NCI-H1417 (cell line): ENCODE measurements around the gene SOAT2.
"Not testable (repeated sequence)": the region's sequence is repeated elsewhere in the genome, so short reads cannot be mapped to it uniquely, and the experiment has no call there.

Experiments
- DNase-seq, 3 experiments: peaks; one replicate each; lab custom pipeline; 2025; lab: John Stamatoyannopoulos, UW

The SOAT2 gene

DNA sequence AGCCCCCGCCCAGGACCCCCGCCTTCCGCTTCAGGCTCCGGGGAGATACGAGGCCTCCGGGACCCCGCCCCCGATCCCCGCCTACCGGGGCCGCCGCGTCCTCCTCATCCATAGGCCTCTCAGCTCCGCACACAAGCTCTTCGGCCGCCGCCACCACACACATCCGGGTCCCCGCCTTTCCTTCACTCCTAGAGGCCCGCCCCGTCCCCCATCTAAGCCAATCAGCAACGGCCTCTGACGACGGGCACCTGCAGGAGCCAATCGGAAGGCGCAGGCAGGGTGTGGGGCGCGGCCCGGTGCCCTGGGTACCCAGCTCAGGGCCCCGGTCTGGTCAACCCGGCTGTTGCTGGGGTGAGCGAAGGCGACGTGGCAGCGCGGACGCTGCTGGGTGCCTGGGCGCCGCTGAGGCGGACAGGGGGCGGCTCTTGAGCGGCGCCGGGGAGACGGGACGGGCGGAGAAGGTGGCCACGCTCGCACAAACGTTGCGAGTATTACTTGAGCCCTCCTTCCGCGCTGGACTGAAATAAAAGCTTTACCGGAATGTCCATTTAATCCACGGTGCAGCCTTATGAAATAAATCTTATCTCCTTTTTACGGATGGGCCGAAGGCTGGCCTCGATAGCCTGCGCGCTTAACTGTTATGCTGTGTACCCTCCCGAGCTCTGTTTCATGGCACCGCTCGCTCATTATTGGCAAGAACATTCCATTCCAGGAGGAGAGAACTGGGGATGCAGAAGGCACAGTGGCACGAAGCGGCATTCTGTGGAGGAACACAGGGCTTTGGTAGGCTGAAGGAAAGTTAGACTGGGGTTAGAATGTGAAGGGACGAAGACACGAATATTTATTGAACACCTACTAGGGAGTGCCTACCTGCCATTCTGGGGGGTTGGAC, 23.8 kb upstream of the SOAT2 start, which contains the start of gene SPRYD3:
TSS of gene SPRYD3 (minus strand) at position 165 of the 892 bp plus-strand sequence. CDS start at position 108, 57 bp downstream.
- peak; percentile 97 to 100 (median 99) for DNase-seq

DNA sequence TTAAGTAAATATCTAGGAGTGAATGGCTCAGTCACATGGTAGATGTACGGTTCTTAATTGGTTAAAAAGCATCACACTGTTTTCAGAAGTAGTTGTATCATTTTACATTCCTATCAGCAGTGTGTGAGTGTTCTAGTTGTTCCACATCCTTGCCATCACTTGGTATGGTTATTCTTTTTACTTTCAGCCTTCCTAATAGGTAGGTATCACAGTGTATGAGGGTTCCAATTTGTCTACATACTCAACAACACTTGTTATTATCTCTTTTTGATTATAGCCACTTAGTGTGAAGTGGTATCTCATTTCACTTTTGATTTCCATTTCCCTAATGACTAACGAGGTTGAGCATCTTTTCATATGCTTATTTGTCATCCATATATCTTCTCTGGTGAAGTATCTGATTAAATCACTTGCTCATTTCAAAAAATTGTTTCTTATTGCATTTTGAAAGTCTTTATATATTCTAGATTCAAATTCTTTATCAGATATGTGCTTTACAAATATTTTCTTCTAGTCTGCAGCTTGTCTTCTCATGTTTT, 20.6 kb upstream of the SOAT2 start:
- DNase-seq: no peak

DNA sequence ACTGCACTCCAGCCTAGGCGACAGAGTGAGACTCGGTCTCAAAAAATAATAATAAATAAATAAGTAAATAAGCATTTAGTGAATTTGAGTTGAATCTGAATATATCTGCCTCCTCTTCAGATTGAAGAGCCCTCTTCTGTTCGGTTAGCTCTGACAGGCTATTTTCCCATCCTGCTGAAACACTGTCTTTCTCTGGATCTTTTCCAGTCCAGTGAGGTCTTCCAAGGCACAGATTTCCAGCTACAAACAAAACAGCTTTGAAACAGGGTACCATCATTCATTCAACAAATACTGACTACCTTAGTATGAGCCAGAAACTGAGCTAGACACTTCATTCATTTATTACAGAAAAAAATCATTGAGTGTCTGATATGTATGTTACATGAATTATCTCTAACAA, 16.9 kb upstream of the SOAT2 start:
- no peak for DNase-seq

DNA sequence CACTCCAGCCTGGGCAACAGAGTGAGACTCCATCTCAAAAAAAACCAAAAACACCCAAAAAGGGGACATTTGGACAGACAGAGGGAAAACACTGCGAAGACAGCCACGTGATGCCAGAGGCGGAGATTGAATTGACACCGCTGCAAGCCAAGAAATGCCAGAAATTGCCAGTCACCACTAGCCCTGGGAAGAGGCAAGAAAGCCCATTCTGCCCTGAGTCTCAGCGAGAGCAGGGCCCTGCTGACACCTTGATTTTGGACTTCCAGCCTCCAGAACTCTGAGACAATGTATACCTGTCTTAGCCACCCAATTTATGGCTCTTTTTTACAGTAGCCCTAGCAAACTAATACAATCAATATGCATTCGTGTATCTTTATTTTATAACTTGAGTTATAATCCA, 13.2 kb upstream of the SOAT2 start:
- no peak for DNase-seq

DNA sequence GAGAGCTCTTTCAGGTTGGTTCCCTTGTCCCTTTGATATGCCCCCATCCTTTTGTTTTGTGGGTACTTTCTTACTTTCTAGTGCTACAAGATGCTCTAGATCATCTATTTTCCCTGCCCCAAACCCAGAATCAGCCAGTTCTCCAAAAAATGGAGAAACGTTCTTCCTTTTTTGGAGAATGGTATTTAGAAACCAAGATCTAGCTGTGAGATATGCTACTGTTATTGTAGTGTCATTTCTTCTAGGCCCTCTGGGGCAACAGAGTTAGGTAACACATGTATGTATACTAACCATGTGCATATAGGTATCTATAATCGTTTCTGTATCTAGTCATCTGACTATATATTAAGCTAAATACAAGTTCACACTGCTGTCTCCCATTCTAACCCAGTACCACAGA, 12.7 kb upstream of the SOAT2 start:
- DNase-seq: no peak

DNA sequence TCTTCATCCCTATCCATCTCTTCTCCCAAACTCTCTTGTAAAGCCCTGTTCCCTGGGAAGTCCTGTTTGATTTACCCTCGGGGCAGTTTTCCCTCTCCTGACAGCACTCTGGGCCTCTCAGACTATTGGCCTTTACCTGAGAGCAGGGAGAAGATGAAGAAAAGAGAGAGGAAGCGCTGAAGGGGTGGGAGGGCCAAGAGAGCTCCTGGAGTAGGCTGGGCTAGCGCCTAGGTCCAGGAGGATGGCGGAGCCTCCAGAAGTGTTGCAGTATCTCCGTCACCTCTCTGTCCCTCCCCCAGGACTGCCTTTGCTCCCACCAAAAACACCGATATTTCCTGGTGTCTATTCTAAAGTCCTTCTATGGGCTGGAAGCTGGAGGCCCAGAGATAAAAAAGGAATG, 11.5 kb upstream of the SOAT2 start:
- DNase-seq: no peak

DNA sequence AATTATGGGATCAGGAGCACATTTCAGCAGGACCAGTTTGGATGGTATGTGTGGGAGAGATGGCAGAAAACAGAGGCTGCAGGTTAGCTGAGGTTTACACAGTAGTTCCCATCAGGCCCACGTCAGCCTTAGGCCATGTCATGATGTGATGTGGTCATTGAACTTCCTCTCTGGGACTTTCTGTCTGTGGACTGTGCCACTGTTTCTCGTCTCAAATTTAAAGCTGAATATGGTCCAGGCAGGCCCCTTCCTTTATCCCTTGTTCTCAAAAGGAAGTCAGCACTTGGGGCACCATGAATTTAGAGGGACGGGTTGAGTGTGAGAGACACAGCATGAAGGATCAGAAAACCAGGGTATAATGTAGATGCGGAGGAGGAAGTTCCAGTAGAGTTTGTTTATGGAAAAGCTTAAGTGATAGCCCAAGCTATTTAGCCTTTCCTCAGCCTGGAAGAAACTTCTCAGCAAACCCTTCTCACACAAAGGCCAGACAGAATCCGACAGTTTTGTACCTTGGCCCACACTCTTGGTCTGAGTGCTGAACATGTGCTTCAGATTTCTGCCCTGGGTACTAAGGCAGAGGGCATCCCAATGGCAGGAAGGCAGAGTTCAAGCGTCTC, 9.4 kb upstream of the SOAT2 start:
- DNase-seq: no peak

DNA sequence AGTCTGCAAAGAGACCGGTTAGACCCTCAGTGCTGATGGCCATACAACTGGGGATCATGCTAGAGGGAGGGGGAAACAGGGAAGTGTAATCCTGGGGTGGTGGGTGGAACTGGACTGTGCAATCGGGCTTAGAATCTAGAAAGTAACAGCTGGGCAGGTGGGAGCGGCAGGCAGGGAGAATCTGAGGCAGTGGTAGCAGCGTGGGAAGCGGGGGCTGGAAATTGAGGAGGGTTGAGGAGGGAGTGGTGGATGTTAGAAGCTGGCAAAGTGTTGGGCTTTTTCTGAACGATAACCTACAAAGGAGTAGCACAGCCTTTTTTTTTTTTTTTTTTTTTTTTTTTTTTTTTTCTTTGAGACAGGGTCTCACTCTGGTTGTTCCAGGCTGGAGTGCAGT, 8.9 kb upstream of the SOAT2 start:
- DNase-seq: no peak

DNA sequence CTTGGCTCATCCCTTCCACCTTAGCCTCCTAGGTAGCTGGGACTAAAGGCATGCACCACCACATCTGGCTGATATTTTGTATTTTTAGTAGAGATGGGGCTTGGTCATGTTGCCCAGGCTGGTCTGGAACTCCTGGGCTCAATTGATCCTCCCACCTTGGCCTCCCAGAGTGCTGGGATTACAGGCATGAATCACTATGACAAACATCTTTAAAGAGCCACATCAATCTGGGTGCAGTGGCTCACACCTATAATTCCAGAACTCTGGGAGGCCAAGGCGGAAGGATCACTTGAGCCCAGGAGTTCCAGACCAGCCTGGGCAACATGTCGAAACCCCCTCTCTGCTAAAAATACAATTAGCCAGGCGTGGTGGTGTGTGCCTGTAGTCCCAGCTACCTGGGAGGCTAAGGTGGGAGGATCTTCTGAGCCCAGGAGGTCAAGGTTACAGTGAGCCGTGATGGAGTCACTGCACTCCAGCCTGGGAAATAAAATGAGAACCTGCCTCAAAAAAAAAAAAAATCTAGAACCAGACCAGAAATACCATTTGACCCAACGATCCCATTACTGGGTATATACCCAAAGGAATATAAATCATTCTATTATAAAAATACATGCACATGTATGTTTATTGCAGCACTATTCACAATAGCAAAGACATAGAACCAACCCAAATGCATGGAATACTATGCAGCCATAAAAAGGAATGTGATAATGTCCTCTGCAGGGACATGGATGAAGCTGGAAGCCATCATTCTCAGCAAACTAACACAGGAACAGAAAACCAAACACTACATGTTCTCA, 8.3 kb upstream of the SOAT2 start:
- DNase-seq: not testable (repeated sequence)

DNA sequence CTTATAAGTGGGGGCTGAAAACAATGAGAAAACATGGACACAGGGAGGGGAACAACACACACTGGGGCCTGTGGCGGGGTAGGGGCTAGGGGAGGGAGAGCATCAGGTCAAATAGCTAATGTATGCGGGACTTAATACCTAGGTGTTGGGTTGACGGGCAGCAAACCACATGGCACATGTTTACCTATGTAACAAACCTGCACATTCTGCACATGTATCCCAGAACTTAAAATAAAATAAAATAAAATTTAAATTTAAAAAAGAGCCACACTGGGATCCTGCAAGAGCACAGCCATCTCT, 7.7 kb upstream of the SOAT2 start:
- DNase-seq: not testable (repeated sequence)

DNA sequence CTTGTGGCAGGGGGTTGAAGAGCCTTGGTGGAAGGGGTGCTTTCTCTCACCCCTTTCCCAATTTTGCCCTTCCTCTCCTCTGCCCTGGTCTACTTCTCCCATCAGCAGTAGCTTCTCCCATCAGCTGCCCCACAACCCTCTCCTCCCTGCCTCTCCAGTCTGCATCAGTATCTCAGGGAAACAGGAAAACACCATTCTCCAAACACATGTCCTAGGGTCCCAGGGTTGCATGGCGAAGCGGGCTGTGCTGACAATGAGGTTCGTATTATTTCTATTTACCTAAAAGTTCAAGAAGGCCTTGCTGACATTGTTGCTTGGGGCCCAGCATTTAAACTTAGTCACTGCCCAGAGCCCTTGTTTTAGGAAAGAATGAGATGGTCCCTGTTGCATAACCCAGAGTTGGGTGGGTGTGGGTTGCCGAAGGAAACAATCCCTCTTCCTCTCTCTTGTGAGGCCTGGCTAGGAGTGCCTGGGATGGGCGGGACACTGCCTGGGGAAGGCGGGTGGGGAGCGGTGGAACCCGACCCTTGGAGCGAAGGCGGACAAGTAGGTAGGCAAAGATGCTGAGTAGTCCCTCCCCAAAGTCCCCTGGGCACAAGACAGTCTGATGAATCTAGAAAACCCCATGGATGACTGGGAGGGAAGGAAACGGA, 7.1 kb upstream of the SOAT2 start:
- no peak for DNase-seq

DNA sequence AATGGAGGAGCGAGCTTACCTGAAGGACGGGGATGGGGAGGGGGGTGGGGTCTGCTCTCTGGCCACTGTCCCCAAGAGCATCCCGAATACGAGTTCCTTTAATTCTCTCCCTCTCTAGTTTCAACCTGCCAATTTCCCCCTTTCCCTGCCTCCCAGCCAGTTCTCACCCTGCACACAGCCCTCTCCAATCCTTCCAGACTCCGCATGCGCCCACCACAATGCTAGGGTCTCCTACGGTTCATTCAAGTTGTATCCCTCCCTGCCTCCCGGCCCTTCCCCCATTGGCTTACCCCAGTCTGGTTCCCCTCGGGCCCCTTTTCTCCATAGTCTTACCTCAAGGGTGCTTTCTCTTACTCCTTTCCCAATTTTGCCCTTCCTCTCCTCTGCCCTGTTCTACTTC, 6.5 kb upstream of the SOAT2 start:
- DNase-seq: no peak

DNA sequence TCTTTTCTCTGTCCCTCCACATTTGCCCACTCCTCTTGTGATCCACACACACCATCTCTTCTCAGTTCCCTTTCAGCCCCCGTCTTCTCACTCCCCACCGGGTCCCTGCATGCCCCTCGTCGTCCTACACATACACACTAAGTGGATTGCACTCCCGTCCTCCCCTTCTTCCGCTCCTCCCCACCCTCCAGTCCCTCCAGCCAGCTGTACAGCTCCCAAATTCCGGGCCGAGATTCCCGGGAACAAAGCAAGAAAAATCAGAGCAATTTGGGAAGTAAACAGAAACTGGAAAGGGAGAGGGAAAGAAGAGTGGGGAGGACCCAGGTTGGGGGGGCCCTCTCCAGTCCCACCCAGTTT, 6.1 kb upstream of the SOAT2 start:
- peak in 2 of 3 experiments; percentile 68 to 77 for DNase-seq

DNA sequence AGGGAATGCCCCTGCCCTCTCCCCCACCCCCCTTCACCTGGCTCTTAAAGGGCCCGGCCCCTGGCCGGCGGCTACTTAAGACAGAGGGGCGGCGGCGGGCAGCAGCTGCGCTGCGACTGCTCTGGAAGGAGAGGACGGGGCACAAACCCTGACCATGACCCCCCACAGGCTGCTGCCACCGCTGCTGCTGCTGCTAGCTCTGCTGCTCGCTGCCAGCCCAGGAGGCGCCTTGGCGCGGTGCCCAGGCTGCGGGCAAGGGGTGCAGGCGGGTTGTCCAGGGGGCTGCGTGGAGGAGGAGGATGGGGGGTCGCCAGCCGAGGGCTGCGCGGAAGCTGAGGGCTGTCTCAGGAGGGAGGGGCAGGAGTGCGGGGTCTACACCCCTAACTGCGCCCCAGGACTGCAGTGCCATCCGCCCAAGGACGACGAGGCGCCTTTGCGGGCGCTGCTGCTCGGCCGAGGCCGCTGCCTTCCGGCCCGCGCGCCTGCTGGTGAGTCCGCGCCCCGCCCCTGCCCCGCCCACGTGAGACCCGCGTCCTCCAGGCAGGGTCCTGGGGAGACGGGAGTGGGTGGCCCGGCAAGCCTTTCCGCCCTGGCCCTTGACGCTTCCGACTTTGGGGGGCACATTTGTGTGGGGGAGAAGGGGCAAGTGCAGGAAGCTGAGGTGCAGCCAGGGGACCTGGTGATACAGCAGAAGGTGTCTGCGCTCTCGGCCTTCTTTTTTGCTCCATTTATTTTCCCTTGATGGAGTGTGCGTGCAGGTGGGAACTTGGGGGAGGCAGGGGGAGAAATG, 5.5 kb upstream of the SOAT2 start, which contains the start of gene IGFBP6:
TSS of gene IGFBP6 (plus strand) at position 104 of the 790 bp plus-strand sequence. CDS start at position 155, 51 bp downstream.
- DNase-seq: peak; percentile 32 to 90 (median 86)

DNA sequence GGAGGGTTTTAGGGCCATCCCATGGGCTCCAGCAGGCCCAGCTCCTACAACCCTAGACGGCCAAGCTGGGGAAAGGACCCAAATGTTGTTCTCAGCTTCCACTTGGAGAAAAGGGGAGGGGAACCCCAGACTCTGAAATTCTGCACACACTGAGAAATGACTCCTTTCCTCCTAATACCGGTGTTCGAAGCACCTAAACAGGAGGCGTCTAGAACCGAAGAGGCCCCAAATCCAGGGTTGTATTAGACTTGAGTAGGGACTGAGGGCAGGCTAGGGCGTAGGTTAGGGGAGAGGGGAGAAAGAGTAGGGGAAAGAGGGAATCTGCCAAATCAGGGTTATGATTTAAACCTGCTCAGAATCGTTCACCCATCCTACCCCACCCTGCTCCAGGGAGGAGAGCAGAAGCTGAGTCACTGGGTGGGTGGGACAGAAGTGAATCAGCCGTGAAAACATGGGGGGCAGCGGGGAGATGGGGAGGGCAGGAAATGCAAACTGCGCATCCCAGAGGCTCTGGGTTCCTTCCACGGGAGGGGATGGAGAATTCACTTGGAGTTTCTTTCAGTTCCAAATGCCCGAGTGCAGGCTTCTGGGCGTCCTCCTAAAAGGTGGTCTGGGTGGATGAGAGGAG, 4.8 kb upstream of the SOAT2 start:
- no peak for DNase-seq

DNA sequence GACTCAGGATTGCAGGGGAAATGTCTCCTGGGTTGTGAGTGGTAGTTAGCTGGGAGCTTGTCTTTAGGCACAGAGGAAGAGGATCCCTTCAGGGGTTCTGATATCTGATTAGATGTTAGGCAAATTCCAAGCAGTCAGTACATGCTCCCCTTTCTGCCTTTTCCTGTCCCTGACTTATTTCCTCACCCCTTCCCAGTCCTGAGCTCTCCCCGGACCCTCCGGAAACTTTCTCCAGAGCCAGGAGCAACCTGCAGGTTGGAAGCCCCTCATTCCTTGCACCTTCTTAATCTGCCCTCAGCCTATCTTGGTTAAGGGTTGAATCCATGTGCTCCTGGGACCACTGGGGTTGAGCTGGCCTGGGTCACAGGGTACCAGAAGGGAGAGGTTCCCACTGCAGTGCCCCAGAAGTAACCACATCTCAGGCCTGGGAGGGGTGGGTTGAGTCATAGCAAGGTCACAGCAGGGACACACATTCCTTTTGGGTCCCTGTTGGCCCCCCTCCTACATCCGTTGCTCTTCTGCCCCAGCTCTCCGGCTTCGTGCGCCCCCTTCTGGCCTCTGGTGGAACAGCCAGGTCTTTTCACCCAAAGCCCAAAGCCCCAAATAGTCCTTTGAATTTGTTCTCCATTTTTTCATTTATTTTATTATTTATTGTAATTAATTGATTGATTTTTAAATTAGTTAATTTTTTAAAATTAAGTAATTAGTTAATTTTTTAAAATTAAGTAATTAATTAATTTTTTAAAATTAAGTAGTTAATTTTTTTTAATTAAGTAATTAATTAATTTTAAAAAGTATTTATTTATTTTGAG, 4.0 kb upstream of the SOAT2 start:
- DNase-seq: peak; percentile 60 to 86 (median 73)

DNA sequence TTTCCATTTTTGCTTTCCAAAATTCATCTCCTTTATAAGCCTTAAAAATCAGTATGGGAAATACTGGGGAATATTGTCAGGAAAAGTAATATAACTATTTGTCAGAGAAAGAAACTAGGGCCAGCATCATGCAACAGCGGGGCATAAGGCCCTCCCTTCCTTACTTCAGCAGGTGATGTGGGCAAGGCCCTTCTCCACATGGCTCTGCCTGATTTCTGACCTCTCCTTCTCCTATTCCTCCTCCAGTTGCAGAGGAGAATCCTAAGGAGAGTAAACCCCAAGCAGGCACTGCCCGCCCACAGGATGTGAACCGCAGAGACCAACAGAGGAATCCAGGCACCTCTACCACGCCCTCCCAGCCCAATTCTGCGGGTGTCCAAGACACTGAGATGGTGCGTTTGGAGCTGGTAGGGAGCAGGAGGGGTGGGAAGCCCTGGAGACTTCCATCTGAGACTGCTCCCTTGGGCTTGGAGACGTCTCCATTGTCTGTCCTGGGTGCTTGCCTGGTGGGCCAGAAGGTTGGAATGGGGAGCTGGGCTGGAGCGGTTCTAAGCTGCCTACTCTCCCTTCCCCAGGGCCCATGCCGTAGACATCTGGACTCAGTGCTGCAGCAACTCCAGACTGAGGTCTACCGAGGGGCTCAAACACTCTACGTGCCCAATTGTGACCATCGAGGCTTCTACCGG, 2.7 kb upstream of the SOAT2 start:
- no peak for DNase-seq

DNA sequence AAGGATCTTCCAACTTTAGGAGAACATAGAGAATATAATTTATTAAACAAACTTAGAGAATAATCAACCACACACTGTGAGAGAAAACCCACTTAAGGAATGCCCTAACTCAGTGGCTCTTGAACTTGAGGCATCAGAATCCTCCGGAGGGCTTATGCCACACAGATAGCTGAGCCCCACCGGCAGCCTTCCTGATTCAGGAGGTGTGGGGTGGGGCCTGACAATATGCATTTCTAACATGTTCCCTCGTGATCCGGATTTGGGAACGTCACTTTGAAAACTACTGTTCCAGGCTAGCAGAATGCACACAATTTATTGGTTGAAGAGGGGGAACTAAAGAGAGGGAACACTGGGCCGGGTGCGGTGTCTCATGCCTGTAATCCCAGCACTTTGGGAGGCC, 2.0 kb upstream of the SOAT2 start:
- DNase-seq: no peak
